ENCODE results near the gene ISOC2.

Gene ISOC2

GRCh38 chr19:55482156-55482961 is 20.9 kb upstream of the ISOC2 start:
- Histone ChIP-seq H3K27me3 (replicated peaks; ENCODE audit: control insufficient read depth, insufficient read depth, low read length) (no peaks in the 10 kb centered on the region), H3K9ac (ENCODE audit: low read length) (no peak overlapping the region), H3K4me3 (ENCODE audit: low read length) (no peak overlapping the region), H3K9me3 (ENCODE audit: control insufficient read depth, low read length) (no peaks in the 10 kb centered on the region), H3K4me1 (ENCODE audit: control insufficient read depth, insufficient read depth, low read length) (peaks cover 43% of the 10 kb centered on the region), H3K36me3 (ENCODE audit: control insufficient read depth, insufficient read depth, low read length, severe bottlenecking) (peaks cover 6% of the 10 kb centered on the region)
- no peak for DNase-seq (ENCODE audit: low read depth)

- H3K27me3 ChIP-seq (replicated peaks; ENCODE audit: control insufficient read depth, insufficient read depth, low read length), result no peaks in the 10 kb centered on the region
- H3K4me1 ChIP-seq (ENCODE audit: control insufficient read depth, insufficient read depth, low read length), result peaks cover 37% of the 10 kb centered on the region
- no peak overlapping the region for H3K4me3 ChIP-seq (ENCODE audit: low read length)
- H3K9me3 ChIP-seq (ENCODE audit: control insufficient read depth, low read length), result no peaks in the 10 kb centered on the region
- H3K36me3 ChIP-seq (ENCODE audit: control insufficient read depth, insufficient read depth, low read length, severe bottlenecking), result peaks cover 6% of the 10 kb centered on the region
- DNase-seq (ENCODE audit: low read depth), result no peak
- no peak overlapping the region for H3K9ac ChIP-seq (ENCODE audit: low read length)
Measured at GRCh38 chr19:55481794-55482155, 20.3 kb upstream of the ISOC2 start.

- H3K9me3 ChIP-seq (ENCODE audit: control insufficient read depth, low read length), result no peaks in the 10 kb centered on the region
- DNase-seq (ENCODE audit: low read depth), result no peak
- H3K4me1 ChIP-seq (ENCODE audit: control insufficient read depth, insufficient read depth, low read length), result peaks cover 33% of the 10 kb centered on the region
- H3K4me3 ChIP-seq (ENCODE audit: low read length), result no peak overlapping the region
- peaks cover 6% of the 10 kb centered on the region for H3K36me3 ChIP-seq (ENCODE audit: control insufficient read depth, insufficient read depth, low read length, severe bottlenecking)
- no peak overlapping the region for H3K9ac ChIP-seq (ENCODE audit: low read length)
- no peaks in the 10 kb centered on the region for H3K27me3 ChIP-seq (replicated peaks; ENCODE audit: control insufficient read depth, insufficient read depth, low read length)
Measured at GRCh38 chr19:55481148-55481793, 19.8 kb upstream of the ISOC2 start.

GRCh38 chr19:55479451-55480230 is 18.2 kb upstream of the ISOC2 start:
- Histone ChIP-seq H3K9me3 (ENCODE audit: control insufficient read depth, low read length) (no peaks in the 10 kb centered on the region), H3K9ac (ENCODE audit: low read length) (no peak overlapping the region), H3K4me1 (ENCODE audit: control insufficient read depth, insufficient read depth, low read length) (peaks cover 25% of the 10 kb centered on the region), H3K36me3 (ENCODE audit: control insufficient read depth, insufficient read depth, low read length, severe bottlenecking) (peaks cover 6% of the 10 kb centered on the region), H3K4me3 (ENCODE audit: low read length) (no peak overlapping the region), H3K27me3 (replicated peaks; ENCODE audit: control insufficient read depth, insufficient read depth, low read length) (no peaks in the 10 kb centered on the region)
- DNase-seq (ENCODE audit: low read depth), result no peak

GRCh38 chr19:55479045-55479444 is 17.6 kb upstream of the ISOC2 start:
- H3K4me1 ChIP-seq (ENCODE audit: control insufficient read depth, insufficient read depth, low read length), result peaks cover 21% of the 10 kb centered on the region

DNA sequence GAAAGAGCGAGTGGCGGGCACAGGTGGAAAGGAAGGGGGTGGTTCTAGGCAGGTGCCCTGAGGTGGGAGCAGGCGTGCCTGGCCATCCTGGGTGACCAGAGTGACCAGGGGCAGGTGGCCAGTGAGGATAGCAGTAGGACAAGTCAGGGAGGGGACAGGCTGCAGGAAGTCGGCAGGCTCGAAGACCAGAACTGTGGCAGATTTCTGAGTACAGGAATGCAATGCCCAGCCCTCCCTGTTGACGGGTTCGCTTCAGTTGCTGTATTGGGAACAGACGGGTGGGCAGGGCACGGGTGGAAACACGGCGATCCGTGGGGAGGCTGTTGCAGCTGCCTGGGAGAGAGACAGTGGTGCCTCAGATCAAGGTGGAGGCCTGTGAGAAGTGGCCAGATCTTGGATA is 16.9 kb upstream of the ISOC2 start:
- Histone ChIP-seq H3K4me1 (ENCODE audit: control insufficient read depth, insufficient read depth, low read length) (peaks cover 27% of the 10 kb centered on the region), H3K9ac (ENCODE audit: low read length) (peak overlapping the region; percentile 87), H3K4me3 (ENCODE audit: low read length) (no peak overlapping the region), H3K36me3 (ENCODE audit: control insufficient read depth, insufficient read depth, low read length, severe bottlenecking) (peaks cover 6% of the 10 kb centered on the region), H3K9me3 (ENCODE audit: control insufficient read depth, low read length) (no peaks in the 10 kb centered on the region), H3K27me3 (replicated peaks; ENCODE audit: control insufficient read depth, insufficient read depth, low read length) (no peaks in the 10 kb centered on the region)
- DNase-seq (ENCODE audit: low read depth), result no peak

More at GRCh38 chr19:55479045-55479444, 17.6 kb upstream of the ISOC2 start:
- H3K9ac ChIP-seq (ENCODE audit: low read length), result no peak overlapping the region
- H3K36me3 ChIP-seq (ENCODE audit: control insufficient read depth, insufficient read depth, low read length, severe bottlenecking), result peaks cover 6% of the 10 kb centered on the region
- no peak for DNase-seq (ENCODE audit: low read depth)
- H3K9me3 ChIP-seq (ENCODE audit: control insufficient read depth, low read length), result no peaks in the 10 kb centered on the region
- H3K27me3 ChIP-seq (replicated peaks; ENCODE audit: control insufficient read depth, insufficient read depth, low read length), result no peaks in the 10 kb centered on the region
- no peak overlapping the region for H3K4me3 ChIP-seq (ENCODE audit: low read length)

- DNase-seq (ENCODE audit: low read depth), result no peak
- Histone ChIP-seq H3K4me3 (ENCODE audit: low read length) (peak overlapping the region; percentile 95), H3K4me1 (ENCODE audit: control insufficient read depth, insufficient read depth, low read length) (peaks cover 31% of the 10 kb centered on the region)
Measured at GRCh38 chr19:55477905-55478304, 16.5 kb upstream of the ISOC2 start.

DNA sequence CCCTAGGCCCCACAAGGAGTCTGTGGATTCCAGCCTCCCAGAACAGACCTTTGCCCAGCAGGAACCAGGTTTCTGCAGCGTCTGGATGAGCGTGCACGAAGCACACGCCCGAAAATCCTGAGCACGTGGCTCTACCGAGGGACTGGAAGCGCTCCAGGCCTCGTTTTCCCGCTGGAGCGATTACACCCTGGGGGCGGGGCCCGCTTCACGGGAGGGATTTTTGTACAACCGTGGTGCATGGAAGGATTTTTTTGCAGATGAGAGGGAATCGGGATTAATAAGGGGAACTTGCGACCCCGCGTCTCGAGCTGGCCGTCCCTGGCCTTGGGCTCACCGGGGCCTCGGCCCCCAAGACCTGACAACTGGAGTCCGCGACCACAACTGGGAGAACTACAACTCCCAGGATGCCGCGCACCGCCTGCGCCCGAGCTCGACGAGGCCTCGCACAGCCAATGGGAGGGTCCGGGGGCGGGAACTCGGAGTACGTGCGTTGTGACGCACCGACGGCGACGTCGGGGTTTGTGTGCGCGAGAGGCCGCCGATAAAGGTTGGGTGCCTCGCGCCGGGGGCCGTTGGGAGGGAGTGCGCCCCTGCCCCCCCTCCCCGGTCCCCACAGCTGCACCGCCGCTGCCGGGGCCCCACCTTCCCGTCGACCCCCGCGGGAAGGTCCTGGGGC is 14.8 kb upstream of the ISOC2 start, which contains the start of gene ZNF628:
Gene ZNF628 (plus strand): TSS at position 518 of the 676 bp plus-strand sequence. CDS start 3,294 bp downstream, outside the sequence.
- peak; percentile 99 for DNase-seq (ENCODE audit: low read depth)
- no peaks in the 10 kb centered on the region for H3K27me3 ChIP-seq (replicated peaks; ENCODE audit: control insufficient read depth, insufficient read depth, low read length)
- H3K4me1 ChIP-seq (ENCODE audit: control insufficient read depth, insufficient read depth, low read length), result peaks cover 31% of the 10 kb centered on the region
- no peaks in the 10 kb centered on the region for H3K9me3 ChIP-seq (ENCODE audit: control insufficient read depth, low read length)
- peak within 1 kb of the TSS; percentile 87 for H3K9ac ChIP-seq (ENCODE audit: low read length)
- peak within 1 kb of the TSS; percentile 95 for H3K4me3 ChIP-seq (ENCODE audit: low read length)
- no peaks in the 10 kb centered on the region for H3K36me3 ChIP-seq (ENCODE audit: control insufficient read depth, insufficient read depth, low read length, severe bottlenecking)

More at GRCh38 chr19:55477905-55478304, 16.5 kb upstream of the ISOC2 start:
- Histone ChIP-seq H3K9ac (ENCODE audit: low read length) (peak overlapping the region; percentile 87), H3K9me3 (ENCODE audit: control insufficient read depth, low read length) (no peaks in the 10 kb centered on the region), H3K27me3 (replicated peaks; ENCODE audit: control insufficient read depth, insufficient read depth, low read length) (no peaks in the 10 kb centered on the region), H3K36me3 (ENCODE audit: control insufficient read depth, insufficient read depth, low read length, severe bottlenecking) (peaks cover 4% of the 10 kb centered on the region)

DNA sequence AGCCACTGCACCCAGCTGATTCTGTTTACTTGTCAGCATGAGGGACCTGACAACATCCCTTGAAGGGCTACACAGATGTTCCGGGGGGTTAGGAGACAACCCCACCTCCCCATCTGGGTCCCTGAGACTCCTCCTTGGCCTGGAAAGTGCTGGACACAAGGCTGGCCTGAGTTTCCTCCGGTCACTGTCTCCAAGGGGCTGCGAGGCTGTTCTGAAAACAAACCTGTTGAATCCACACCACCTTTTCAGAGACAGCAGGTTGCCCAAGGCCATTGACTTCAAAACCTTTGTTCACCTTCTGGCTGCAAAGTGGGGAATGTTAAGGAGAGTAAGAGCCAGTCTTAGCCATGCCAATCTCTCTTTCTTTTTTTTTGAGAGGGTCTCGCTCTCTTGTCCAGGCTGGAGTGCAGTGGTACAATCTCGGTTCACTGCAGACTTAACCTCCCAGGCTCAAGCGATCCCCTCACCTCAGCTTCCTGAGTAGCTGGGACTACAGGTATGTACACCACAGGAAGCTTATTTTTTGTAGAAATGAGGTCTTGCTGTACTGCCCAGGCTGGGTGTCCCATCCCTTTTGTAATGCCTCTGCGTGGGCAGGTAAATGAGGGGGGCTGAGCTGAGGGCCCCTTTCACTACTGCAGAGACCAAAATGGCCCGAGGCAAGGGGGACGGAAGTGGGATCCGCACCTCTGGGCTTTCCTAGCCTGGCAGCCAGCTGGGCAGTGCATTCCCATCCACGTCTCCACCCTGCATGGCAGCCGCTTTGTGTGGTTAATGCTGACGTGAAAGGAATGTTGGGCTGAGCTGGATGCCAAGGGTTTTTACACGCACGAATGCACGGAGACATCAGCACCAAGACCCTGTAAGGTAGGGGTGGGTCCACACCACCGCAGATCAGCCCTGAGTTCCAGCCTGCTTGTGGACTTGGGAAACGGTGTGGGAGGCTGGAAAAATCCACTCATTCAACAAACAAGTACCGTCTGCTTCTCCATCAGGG is 13.1 kb upstream of the ISOC2 start:
- DNase-seq (ENCODE audit: low read depth), result no peak
- no peaks in the 10 kb centered on the region for H3K27me3 ChIP-seq (replicated peaks; ENCODE audit: control insufficient read depth, insufficient read depth, low read length)
- H3K4me1 ChIP-seq (ENCODE audit: control insufficient read depth, insufficient read depth, low read length), result peaks cover 29% of the 10 kb centered on the region
- H3K9me3 ChIP-seq (ENCODE audit: control insufficient read depth, low read length), result no peaks in the 10 kb centered on the region
- peak overlapping the region; percentile 62 for H3K9ac ChIP-seq (ENCODE audit: low read length)
- no peak overlapping the region for H3K4me3 ChIP-seq (ENCODE audit: low read length)
- H3K36me3 ChIP-seq (ENCODE audit: control insufficient read depth, insufficient read depth, low read length, severe bottlenecking), result no peaks in the 10 kb centered on the region

Measured in adipocyte (in vitro differentiated cells).